H9 (cell line): ENCODE data around the gene RFNG. TPM values are rescaled to one million over a fixed set of nuclear protein-coding genes. Genes with fewer than 3 reads are reported as not detected.

Source experiments
- DNase-seq: peaks from one replicate; pipeline ENCODE4 v3.0.0-alpha.2; 2017
- H2AFZ ChIP-seq: one replicate; pipeline ENCODE4 v1.6.1; 2013; ENCODE audit warnings: mild to moderate bottlenecking, low read length, control low read depth, moderate library complexity
- H2AK5ac ChIP-seq: 2 replicates; pipeline ENCODE4 v1.6.1; 2013; ENCODE audit warnings: low read length, control low read depth, mixed read lengths; ENCODE audit not compliant: insufficient read length
- H2BK120ac ChIP-seq: one replicate; pipeline ENCODE4 v1.6.1; 2013; ENCODE audit warnings: low read depth, mild to moderate bottlenecking, low read length, control low read depth, inconsistent platforms; ENCODE audit not compliant: poor library complexity, severe bottlenecking
- H2BK12ac ChIP-seq: 2 replicates; pipeline ENCODE4 v1.6.1; 2013; ENCODE audit warnings: low read length, control low read depth, mixed read lengths, low read depth; ENCODE audit not compliant: insufficient read length
- H2BK15ac ChIP-seq: 2 replicates; pipeline ENCODE4 v1.6.1; 2013; ENCODE audit warnings: low read depth, low read length, control low read depth
- H2BK20ac ChIP-seq: one replicate; pipeline ENCODE4 v1.6.1; 2013; ENCODE audit warnings: low read depth, mild to moderate bottlenecking, low read length, control low read depth, inconsistent platforms; ENCODE audit not compliant: poor library complexity, severe bottlenecking
- H2BK5ac ChIP-seq: 2 replicates; pipeline ENCODE4 v1.6.1; 2013; ENCODE audit warnings: low read length, control low read depth, mixed read lengths; ENCODE audit not compliant: insufficient read length
- H3K14ac ChIP-seq: 2 replicates; pipeline ENCODE4 v1.6.1; 2013; ENCODE audit warnings: low read length, control low read depth; ENCODE audit not compliant: insufficient read depth
- H3K18ac ChIP-seq: 2 replicates; pipeline ENCODE4 v1.6.1; 2013; ENCODE audit warnings: low read depth, mild to moderate bottlenecking, mixed read lengths, low read length, control low read depth; ENCODE audit not compliant: insufficient read length
- H3K23ac ChIP-seq: 2 replicates; pipeline ENCODE4 v1.6.1; 2013; ENCODE audit warnings: low read length, control low read depth, mixed read lengths, low read depth; ENCODE audit not compliant: insufficient read length
- H3K23me2 ChIP-seq: 2 replicates; pipeline ENCODE4 v1.6.1; 2013; ENCODE audit warnings: low read depth, mild to moderate bottlenecking, mixed read lengths, low read length, control low read depth; ENCODE audit not compliant: insufficient read length, poor library complexity, severe bottlenecking
- H3K27ac ChIP-seq: 2 replicates; pipeline ENCODE4 v1.5.1; 2013; ENCODE audit warnings: low read length, control low read depth, mixed read lengths, low read depth; ENCODE audit not compliant: insufficient read length
- H3K27me3 ChIP-seq: 2 replicates; pipeline ENCODE4 v1.6.1; 2013; ENCODE audit warnings: low read length, control low read depth, inconsistent platforms; ENCODE audit not compliant: insufficient read depth
- H3K4ac ChIP-seq: 2 replicates; pipeline ENCODE4 v1.6.1; 2013; ENCODE audit warnings: low read depth, mild to moderate bottlenecking, control low read depth, inconsistent platforms, low read length, moderate library complexity
- H3K4me1 ChIP-seq: 2 replicates; pipeline ENCODE4 v1.6.1; 2013; ENCODE audit warnings: low read length, control low read depth, inconsistent platforms; ENCODE audit not compliant: insufficient read depth
- H3K4me2 ChIP-seq: 2 replicates; pipeline ENCODE4 v1.6.1; 2013; ENCODE audit warnings: low read length, control low read depth, mixed read lengths; ENCODE audit not compliant: insufficient read length, insufficient read depth
- H3K56ac ChIP-seq: 2 replicates; pipeline ENCODE4 v1.6.1; 2013; ENCODE audit warnings: low read depth, mild to moderate bottlenecking, mixed read lengths, low read length, control low read depth; ENCODE audit not compliant: insufficient read length
- H3K79me1 ChIP-seq: 2 replicates; pipeline ENCODE4 v1.6.1; 2013; ENCODE audit warnings: low read depth, mild to moderate bottlenecking, moderate library complexity, low read length, control low read depth, inconsistent platforms; ENCODE audit not compliant: insufficient read depth, poor library complexity, severe bottlenecking
- H3K79me2 ChIP-seq: 2 replicates; pipeline ENCODE4 v1.6.1; 2013; ENCODE audit warnings: low read length, control low read depth, inconsistent platforms; ENCODE audit not compliant: insufficient read depth
- H3K9ac ChIP-seq: 2 replicates; pipeline ENCODE4 v1.6.1; 2013; ENCODE audit warnings: low read length, control low read depth, mixed read lengths; ENCODE audit not compliant: insufficient read length; ENCODE audit errors: extremely low read depth
- H3K9me3 ChIP-seq: one replicate; pipeline ENCODE4 v1.6.1; 2013; ENCODE audit warnings: low read depth, low read length, inconsistent platforms; ENCODE audit not compliant: control insufficient read depth
- H3T11ph ChIP-seq: one replicate; pipeline ENCODE4 v1.6.1; 2013; ENCODE audit warnings: mild to moderate bottlenecking, low read length, control low read depth, inconsistent platforms
- H4K20me1 ChIP-seq: one replicate; pipeline ENCODE4 v1.6.1; 2013; ENCODE audit not compliant: control insufficient read depth, insufficient read length, insufficient read depth
- H4K5ac ChIP-seq: 2 replicates; pipeline ENCODE4 v1.6.1; 2013; ENCODE audit warnings: low read depth, mild to moderate bottlenecking, mixed read lengths, low read length, control low read depth; ENCODE audit not compliant: insufficient read length
- H4K8ac ChIP-seq: replicated peaks from 2 replicates; pipeline ENCODE4 v1.6.1; 2013; ENCODE audit warnings: low read length, control low read depth, mixed read lengths, low read depth; ENCODE audit not compliant: insufficient read length
- H4K91ac ChIP-seq: 2 replicates; pipeline ENCODE4 v1.6.1; 2013; ENCODE audit warnings: low read depth, mild to moderate bottlenecking, moderate library complexity, mixed read lengths, low read length, control low read depth; ENCODE audit not compliant: insufficient read length
- H3K27ac Mint-ChIP-seq, 3 experiments: 2 replicates in 2 of 3; 3 replicates in 1 of 3; pipeline ENCODE4 v1.8.0; 2020 to 2021; ENCODE audit warnings: mixed read lengths in 3 of 3, mild to moderate bottlenecking in 1 of 3, moderate library complexity in 1 of 3
- H3K27me3 Mint-ChIP-seq: 2 replicates; pipeline ENCODE4 v1.8.0; 2021; ENCODE audit warnings: low read depth, mild to moderate bottlenecking, moderate library complexity, mixed read lengths
- H3K36me3 Mint-ChIP-seq, 3 experiments: 2 replicates in 2 of 3; 3 replicates in 1 of 3; pipeline ENCODE4 v1.8.0; 2020 to 2021; ENCODE audit warnings: low read depth in 3 of 3, mixed read lengths in 3 of 3; ENCODE audit not compliant: insufficient read depth in 1 of 3
- H3K4me1 Mint-ChIP-seq, 2 experiments: 2 replicates each; pipeline ENCODE4 v1.8.0; 2020; ENCODE audit warnings: mixed read lengths in 2 of 2
- H3K4me3 Mint-ChIP-seq, 2 experiments: 2 replicates in 1 of 2; 3 replicates in 1 of 2; pipeline ENCODE4 v1.8.0; 2020 to 2021; ENCODE audit warnings: mild to moderate bottlenecking in 2 of 2, mixed read lengths in 2 of 2, moderate library complexity in 1 of 2
- H3K9me3 Mint-ChIP-seq, 2 experiments: 2 replicates in 1 of 2; 3 replicates in 1 of 2; pipeline ENCODE4 v1.8.0; 2020; ENCODE audit warnings: mild to moderate bottlenecking in 2 of 2, mixed read lengths in 2 of 2, moderate library complexity in 1 of 2
- CTCF ChIP-seq: fragments of 200-600 bp; sonication (generic); conservative IDR thresholded peaks from 3 replicates; pipeline ENCODE4 v1.8.0; 2021; ENCODE audit warnings: antibody characterized with exemption, mild to moderate bottlenecking
- WGBS: extraction: QIAGEN DNeasy Blood & Tissue Kit; methylation state at CpG from one replicate; pipeline ENCODE4 v1.1.7; 2013; ENCODE audit warnings: missing lambda C conversion rate, low lambda C conversion rate, mixed read lengths; ENCODE audit not compliant: insufficient read length; ENCODE audit errors: extremely low coverage; 5-methylcytosine and 5-hydroxymethylcytosine counted together
- total RNA-seq: library from RNA; stranded (reverse); gene quantifications from 2 replicates; pipeline ENCODE4 v1.2.1, GENCODE V29; 2021

Gene RFNG
- total RNA-seq, 1 experiment from 2014 or later: 34.0 TPM

DNA sequence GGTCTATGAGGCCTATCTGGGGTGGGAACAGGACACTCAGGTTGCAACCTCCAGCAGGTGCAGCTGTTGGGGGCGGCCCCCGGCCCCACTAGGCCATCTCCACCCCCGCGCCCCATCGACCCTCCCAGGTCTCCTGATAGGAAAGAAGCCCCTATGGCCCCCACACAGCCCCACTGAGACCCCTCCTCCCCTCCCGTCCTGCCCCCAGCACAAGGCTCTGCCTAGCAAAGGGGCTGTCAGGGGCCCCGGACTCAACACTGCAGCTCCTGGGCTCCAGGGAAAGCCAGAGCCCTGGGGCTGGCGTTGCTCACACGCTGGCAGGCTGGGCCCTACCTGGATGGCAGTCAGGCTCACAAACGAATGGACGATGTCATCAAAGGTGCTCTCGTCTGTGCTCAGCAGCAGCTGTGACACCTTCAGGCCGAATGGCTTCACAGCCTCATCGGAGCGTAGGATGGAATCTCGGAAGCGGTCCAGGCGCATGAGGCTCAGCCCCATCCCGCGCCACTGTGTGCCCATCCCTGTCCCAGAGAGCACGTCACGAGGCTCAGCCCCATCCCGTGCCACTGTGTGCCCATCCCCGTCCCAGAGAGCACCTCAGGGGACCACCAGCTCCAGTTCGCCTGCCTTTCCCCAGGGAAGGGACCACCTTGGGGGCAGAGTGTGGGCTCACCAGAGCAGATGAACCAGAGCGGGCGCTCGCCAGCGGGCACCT lies 39.1 kb upstream of the RFNG start:
- Mint-ChIP-seq H3K27me3 (no peaks in the 10 kb centered on the region), H3K9me3 (no peaks in the 10 kb centered on the region), H3K27ac (no peak overlapping the region), H3K36me3 (peaks cover 21 to 72% (median 64%) of the 10 kb centered on the region in 3 experiments; a peak in 6 of 7 replicates), H3K4me3 (no peak overlapping the region), H3K4me1 (no peaks in the 10 kb centered on the region)
- Histone ChIP-seq H3K56ac (no peak overlapping the region), H3K4me1 (no peaks in the 10 kb centered on the region), H3K9me3 (no peaks in the 10 kb centered on the region), H3T11ph (no peak overlapping the region), H2BK120ac (no peak overlapping the region), H3K23ac (no peak overlapping the region), H3K27ac (no peak overlapping the region), H3K18ac (no peak overlapping the region), H2BK12ac (no peak overlapping the region), H2AFZ (no peak overlapping the region), H3K79me2 (peaks cover 3% of the 10 kb centered on the region; the same call in 1 of the 2 replicates), H3K4me2 (no peak overlapping the region), H2BK5ac (no peak overlapping the region), H4K20me1 (no peaks in the 10 kb centered on the region), H4K5ac (no peak overlapping the region), H3K79me1 (peaks cover 6% of the 10 kb centered on the region), H3K4ac (no peak overlapping the region), H3K27me3 (no peaks in the 10 kb centered on the region), H2BK20ac (no peak overlapping the region), H3K14ac (no peak overlapping the region), H4K8ac (no peak overlapping the region), H4K91ac (no peak overlapping the region), H2AK5ac (no peak overlapping the region), H2BK15ac (no peak overlapping the region), H3K9ac (no peak overlapping the region), H3K23me2 (no peaks in the 10 kb centered on the region)
- no peak for DNase-seq
- no peak for TF ChIP-seq CTCF
- WGBS: no CpG with 5 or more reads among the region's 29 CpGs
